Mesothelial cell of epicardium (in vitro differentiated cells): ENCODE results near the gene ROR2. TPM values are rescaled to one million over a fixed set of nuclear protein-coding genes. Genes with fewer than 3 reads are reported as not detected.

Experiments used
- DNase-seq, 2 experiments: peaks; one replicate each; pipeline ENCODE4 v3.0.0; 2021; ENCODE audit warnings: low spot score in 2 of 2; ENCODE audit not compliant: unreplicated experiment in 2 of 2
- H3K27ac Mint-ChIP-seq: 2 replicates; pipeline ENCODE4 v1.8.0; 2021; ENCODE audit warnings: mixed read lengths
- H3K27me3 Mint-ChIP-seq: 2 replicates; pipeline ENCODE4 v1.8.0; 2021; ENCODE audit warnings: low read depth, mixed read lengths
- H3K36me3 Mint-ChIP-seq: 2 replicates; pipeline ENCODE4 v1.8.0; 2021; ENCODE audit warnings: mixed read lengths
- H3K4me1 Mint-ChIP-seq: 2 replicates; pipeline ENCODE4 v1.8.0; 2021; ENCODE audit warnings: mixed read lengths
- H3K4me3 Mint-ChIP-seq: 2 replicates; pipeline ENCODE4 v1.8.0; 2021; ENCODE audit warnings: mild to moderate bottlenecking, moderate library complexity, mixed read lengths
- H3K9me3 Mint-ChIP-seq: 2 replicates; pipeline ENCODE4 v1.8.0; 2021; ENCODE audit warnings: mixed read lengths
- CTCF ChIP-seq: fragments of 200-600 bp; sonication (generic); IDR thresholded peaks from one replicate; pipeline ENCODE4 v1.5.0; 2021; ENCODE audit warnings: antibody characterized with exemption; ENCODE audit not compliant: unreplicated experiment
- total RNA-seq: library from RNA; stranded (reverse); gene quantifications from 3 replicates; pipeline ENCODE4 v1.2.1, GENCODE V29; 2021

ROR2 gene
- total RNA-seq, 1 donor from 2014 or later = 41.0 TPM

GRCh38 chr9:91572811-91573210, 377.2 kb downstream of the ROR2 start:
- Mint-ChIP-seq H3K9me3 (peaks cover 9% of the 10 kb centered on the region), H3K4me3 (no peak overlapping the region), H3K27me3 (no peaks in the 10 kb centered on the region), H3K36me3 (no peaks in the 10 kb centered on the region), H3K27ac (no peak overlapping the region), H3K4me1 (peaks cover 8% of the 10 kb centered on the region)
- no peak for TF ChIP-seq CTCF
- DNase-seq = no peak

GRCh38 chr9:91572044-91572443, 378.0 kb downstream of the ROR2 start:
- Mint-ChIP-seq H3K27ac (no peak overlapping the region), H3K9me3 (peaks cover 9% of the 10 kb centered on the region), H3K27me3 (no peaks in the 10 kb centered on the region), H3K4me3 (no peak overlapping the region), H3K36me3 (no peaks in the 10 kb centered on the region), H3K4me1 (peaks cover 8% of the 10 kb centered on the region)
- DNase-seq = no peak
- TF ChIP-seq CTCF = no peak

- no peak overlapping the region for H3K27ac Mint-ChIP-seq
- no peak overlapping the region for H3K4me3 Mint-ChIP-seq
- peaks cover 9% of the 10 kb centered on the region for H3K9me3 Mint-ChIP-seq
- no peak for TF ChIP-seq CTCF
- no peak for DNase-seq
- peaks cover 8% of the 10 kb centered on the region for H3K4me1 Mint-ChIP-seq
- H3K36me3 Mint-ChIP-seq = no peaks in the 10 kb centered on the region
- no peaks in the 10 kb centered on the region for H3K27me3 Mint-ChIP-seq
These were observed 379.0 kb downstream of the ROR2 start for GRCh38 chr9:91571036-91571435.

DNA sequence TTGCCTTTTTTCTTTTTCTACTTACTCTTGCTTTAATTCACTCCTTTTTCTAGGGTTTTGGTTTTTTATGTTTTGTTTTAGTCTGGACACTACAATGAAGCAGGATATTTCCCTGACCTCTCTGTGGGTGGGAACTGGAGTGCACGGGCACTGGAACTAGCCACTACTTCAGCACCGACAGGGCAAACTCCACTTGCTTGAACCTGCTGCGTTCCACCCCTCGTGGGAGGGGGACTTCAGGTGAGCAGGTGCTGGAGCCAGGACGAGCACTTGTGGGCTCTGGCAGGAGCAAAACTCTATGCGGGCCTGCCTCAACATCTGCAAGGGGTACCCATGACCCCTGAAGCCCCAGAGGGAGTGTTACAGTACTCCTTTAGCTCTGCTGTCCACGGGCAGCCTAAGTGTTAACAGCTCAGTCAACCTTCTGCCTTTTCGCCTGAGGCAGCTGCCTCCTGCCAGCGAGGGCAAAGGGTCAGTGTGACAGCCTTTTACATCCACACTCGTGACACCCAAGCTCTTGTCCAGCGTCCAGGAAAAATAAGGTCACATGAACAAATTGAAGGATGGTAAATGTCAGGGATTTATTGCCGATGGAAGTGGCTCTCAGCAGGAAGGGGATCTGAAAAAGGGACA, 382.3 kb downstream of the ROR2 start:
- no peak for DNase-seq
- Mint-ChIP-seq H3K9me3 (peaks cover 9% of the 10 kb centered on the region), H3K27ac (no peak overlapping the region), H3K4me1 (peaks cover 8% of the 10 kb centered on the region), H3K36me3 (no peaks in the 10 kb centered on the region), H3K4me3 (no peak overlapping the region), H3K27me3 (no peaks in the 10 kb centered on the region)
- no peak for TF ChIP-seq CTCF

DNA sequence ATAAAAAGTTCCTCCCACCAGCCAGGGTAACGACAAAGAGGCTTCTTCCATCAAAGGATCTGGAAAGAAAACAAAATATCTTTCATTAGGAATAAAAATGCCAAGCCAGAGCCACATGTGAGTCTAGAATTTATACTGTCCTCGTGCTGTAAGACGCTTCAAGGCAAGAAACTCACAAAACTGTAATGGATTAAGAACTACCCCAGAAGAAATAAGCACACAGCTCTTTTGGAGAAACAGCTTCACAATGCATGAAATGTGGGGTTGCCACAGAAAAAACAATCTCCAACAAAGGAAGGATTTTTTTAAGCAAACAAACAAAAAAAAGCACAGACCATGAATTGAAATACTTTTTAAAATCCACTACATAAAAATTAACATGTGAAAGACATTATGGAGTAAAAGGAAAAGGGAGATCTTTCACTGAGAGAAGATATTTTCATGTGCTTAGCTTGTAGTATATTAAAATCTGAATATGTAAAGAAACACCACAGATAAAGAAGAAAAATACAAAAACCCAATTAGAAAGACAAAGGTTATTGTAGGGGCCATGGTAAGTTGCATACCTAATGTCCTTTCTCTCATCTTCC, 385.9 kb downstream of the ROR2 start:
- Mint-ChIP-seq H3K4me3 (no peak overlapping the region), H3K36me3 (no peaks in the 10 kb centered on the region), H3K4me1 (peaks cover 15% of the 10 kb centered on the region), H3K9me3 (no peaks in the 10 kb centered on the region), H3K27me3 (no peaks in the 10 kb centered on the region), H3K27ac (no peak overlapping the region)
- no peak for TF ChIP-seq CTCF
- DNase-seq = no peak
